H1 (cell line): ENCODE measurements around the gene ARTN. TPM values are rescaled to one million over a fixed set of nuclear protein-coding genes. Genes with fewer than 3 reads are reported as not detected.

ENCODE experiments used
- ASH2L ChIP-seq: fragments of 200-600, 300-600 bp; sonication (generic); IDR thresholded peaks from one replicate; pipeline ENCODE4 v1.7.1; 2017; ENCODE audit warnings: low read length
- CBX5 ChIP-seq: fragments of 300-800, 300-1000 bp; sonication (generic); IDR thresholded peaks from 2 replicates; pipeline ENCODE4 v1.7.1; 2016; ENCODE audit warnings: antibody characterized with exemption, low read length, low read depth
- POU5F1 ChIP-seq: IDR thresholded peaks from 2 replicates; pipeline ENCODE4 v1.6.1; 2011; ENCODE audit warnings: low read depth, mild to moderate bottlenecking, low read length, moderate library complexity
- RFX5 ChIP-seq: IDR thresholded peaks from 2 replicates; pipeline ENCODE4 v1.6.1; 2011; ENCODE audit warnings: low read depth, low read length, improper control_type of control experiment, borderline replicate concordance
- TAF7 ChIP-seq: optimal IDR thresholded peaks from 2 replicates; pipeline ENCODE3; 2011; ENCODE audit warnings: low read depth, mild to moderate bottlenecking, inconsistent platforms, low read length, moderate library complexity, borderline replicate concordance
- polyA plus RNA-seq, 7 experiments: library from polyadenylated mRNA; depleted of rRNA in 3 of 7; stranded (reverse) in 5 of 7; unstranded in 2 of 7; fragments of >200 nt in 5 of 7; fragments of 200-250 nt in 2 of 7; gene quantifications; 1 replicate in 5 of 7; 2 replicates in 1 of 7; 4 replicates in 1 of 7; pipeline versions ENCODE4 v1.2.1 to v1.2.3, GENCODE V29; 2011 to 2013; ENCODE audit warnings: missing spikeins in 2 of 7, mixed read lengths in 2 of 7
- total RNA-seq: library from RNA; stranded (reverse); fragmentation: NEBNext Ultra II Directional; extraction: Animal tissue kit (Norgen Biotek cat#: 25700); gene quantifications from 2 replicates; pipeline ENCODE4 v1.2.1, GENCODE V29; 2021
- TF ChIP-seq, protein P1 (sequence below): fragments of 300-600 bp; sonication (generic); IDR thresholded peaks from 2 replicates; pipeline ENCODE4 v1.7.1; 2012; ENCODE audit warnings: low read length, moderate library complexity, mild to moderate bottlenecking, inconsistent platforms; ENCODE audit not compliant: insufficient replicate concordance

The ARTN gene
- total and polyA plus RNA-seq, 2 of the 8 experiments (the other 6 are each of a cell fraction or from before 2014, with no cell fraction given): 13.5 to 22.7 TPM

GRCh38 chr1:43938383-43938782 lies 4.8 kb downstream of the ARTN start (continued):
- TF ChIP-seq, protein P1, sequence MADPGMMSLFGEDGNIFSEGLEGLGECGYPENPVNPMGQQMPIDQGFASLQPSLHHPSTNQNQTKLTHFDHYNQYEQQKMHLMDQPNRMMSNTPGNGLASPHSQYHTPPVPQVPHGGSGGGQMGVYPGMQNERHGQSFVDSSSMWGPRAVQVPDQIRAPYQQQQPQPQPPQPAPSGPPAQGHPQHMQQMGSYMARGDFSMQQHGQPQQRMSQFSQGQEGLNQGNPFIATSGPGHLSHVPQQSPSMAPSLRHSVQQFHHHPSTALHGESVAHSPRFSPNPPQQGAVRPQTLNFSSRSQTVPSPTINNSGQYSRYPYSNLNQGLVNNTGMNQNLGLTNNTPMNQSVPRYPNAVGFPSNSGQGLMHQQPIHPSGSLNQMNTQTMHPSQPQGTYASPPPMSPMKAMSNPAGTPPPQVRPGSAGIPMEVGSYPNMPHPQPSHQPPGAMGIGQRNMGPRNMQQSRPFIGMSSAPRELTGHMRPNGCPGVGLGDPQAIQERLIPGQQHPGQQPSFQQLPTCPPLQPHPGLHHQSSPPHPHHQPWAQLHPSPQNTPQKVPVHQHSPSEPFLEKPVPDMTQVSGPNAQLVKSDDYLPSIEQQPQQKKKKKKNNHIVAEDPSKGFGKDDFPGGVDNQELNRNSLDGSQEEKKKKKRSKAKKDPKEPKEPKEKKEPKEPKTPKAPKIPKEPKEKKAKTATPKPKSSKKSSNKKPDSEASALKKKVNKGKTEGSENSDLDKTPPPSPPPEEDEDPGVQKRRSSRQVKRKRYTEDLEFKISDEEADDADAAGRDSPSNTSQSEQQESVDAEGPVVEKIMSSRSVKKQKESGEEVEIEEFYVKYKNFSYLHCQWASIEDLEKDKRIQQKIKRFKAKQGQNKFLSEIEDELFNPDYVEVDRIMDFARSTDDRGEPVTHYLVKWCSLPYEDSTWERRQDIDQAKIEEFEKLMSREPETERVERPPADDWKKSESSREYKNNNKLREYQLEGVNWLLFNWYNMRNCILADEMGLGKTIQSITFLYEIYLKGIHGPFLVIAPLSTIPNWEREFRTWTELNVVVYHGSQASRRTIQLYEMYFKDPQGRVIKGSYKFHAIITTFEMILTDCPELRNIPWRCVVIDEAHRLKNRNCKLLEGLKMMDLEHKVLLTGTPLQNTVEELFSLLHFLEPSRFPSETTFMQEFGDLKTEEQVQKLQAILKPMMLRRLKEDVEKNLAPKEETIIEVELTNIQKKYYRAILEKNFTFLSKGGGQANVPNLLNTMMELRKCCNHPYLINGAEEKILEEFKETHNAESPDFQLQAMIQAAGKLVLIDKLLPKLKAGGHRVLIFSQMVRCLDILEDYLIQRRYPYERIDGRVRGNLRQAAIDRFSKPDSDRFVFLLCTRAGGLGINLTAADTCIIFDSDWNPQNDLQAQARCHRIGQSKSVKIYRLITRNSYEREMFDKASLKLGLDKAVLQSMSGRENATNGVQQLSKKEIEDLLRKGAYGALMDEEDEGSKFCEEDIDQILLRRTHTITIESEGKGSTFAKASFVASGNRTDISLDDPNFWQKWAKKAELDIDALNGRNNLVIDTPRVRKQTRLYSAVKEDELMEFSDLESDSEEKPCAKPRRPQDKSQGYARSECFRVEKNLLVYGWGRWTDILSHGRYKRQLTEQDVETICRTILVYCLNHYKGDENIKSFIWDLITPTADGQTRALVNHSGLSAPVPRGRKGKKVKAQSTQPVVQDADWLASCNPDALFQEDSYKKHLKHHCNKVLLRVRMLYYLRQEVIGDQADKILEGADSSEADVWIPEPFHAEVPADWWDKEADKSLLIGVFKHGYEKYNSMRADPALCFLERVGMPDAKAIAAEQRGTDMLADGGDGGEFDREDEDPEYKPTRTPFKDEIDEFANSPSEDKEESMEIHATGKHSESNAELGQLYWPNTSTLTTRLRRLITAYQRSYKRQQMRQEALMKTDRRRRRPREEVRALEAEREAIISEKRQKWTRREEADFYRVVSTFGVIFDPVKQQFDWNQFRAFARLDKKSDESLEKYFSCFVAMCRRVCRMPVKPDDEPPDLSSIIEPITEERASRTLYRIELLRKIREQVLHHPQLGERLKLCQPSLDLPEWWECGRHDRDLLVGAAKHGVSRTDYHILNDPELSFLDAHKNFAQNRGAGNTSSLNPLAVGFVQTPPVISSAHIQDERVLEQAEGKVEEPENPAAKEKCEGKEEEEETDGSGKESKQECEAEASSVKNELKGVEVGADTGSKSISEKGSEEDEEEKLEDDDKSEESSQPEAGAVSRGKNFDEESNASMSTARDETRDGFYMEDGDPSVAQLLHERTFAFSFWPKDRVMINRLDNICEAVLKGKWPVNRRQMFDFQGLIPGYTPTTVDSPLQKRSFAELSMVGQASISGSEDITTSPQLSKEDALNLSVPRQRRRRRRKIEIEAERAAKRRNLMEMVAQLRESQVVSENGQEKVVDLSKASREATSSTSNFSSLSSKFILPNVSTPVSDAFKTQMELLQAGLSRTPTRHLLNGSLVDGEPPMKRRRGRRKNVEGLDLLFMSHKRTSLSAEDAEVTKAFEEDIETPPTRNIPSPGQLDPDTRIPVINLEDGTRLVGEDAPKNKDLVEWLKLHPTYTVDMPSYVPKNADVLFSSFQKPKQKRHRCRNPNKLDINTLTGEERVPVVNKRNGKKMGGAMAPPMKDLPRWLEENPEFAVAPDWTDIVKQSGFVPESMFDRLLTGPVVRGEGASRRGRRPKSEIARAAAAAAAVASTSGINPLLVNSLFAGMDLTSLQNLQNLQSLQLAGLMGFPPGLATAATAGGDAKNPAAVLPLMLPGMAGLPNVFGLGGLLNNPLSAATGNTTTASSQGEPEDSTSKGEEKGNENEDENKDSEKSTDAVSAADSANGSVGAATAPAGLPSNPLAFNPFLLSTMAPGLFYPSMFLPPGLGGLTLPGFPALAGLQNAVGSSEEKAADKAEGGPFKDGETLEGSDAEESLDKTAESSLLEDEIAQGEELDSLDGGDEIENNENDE: no peak
- TF ChIP-seq RFX5: no peak
- TF ChIP-seq ASH2L: no peak
- no peak for TF ChIP-seq TAF7
- no peak for TF ChIP-seq CBX5
- TF ChIP-seq POU5F1: no peak
- TF ChIP-seq, all 59 proteins: peak for 0
